ENCODE results near the gene SPRED1. TPM values are rescaled to one million over a fixed set of nuclear protein-coding genes. Genes with fewer than 3 reads are reported as not detected.

SPRED1 gene
- total RNA-seq, 2 experiments from 2014 or later, result 7.5 to 21.1 TPM

DNA sequence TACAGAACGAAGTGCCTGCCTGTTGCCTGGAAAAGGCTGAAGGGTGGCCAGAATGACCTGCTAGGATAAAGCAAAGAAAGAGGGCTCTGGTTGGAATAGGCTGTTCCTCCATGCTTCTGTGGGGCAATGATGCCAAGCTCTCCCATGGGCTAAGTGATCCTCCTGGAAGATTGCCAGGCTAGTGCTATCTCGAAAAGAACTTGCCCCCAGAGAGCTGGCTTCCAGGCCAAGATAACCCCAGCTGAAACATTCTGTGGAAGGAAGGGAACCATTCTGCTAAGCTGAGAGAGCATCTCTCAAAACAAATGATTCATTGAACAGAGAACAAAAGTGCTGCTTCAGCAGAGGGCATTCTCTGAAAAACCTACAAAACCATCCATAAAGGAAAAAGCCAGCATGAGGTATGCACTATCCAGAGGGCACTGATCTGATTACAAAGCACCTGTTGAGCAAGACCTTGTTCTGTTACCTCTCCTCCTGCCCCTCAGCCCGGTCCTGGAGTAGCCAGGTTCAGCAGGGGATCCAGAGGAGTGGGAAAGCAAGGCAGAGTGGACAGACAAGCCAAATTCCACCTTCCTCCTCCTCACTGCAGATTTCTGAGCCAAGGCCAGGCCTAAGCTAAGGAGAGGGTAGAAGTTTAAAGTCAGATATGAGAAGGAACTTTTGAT, 31.9 kb upstream of the SPRED1 start:
- peaks cover 16% of the 10 kb centered on the region for H3K4me1 ChIP-seq (ENCODE audit: insufficient read depth, low read length, poor library complexity, severe bottlenecking)
- no TSS peak for BruUV-seq (replicated peaks)
- no peak for DNase-seq (ENCODE audit: low spot score)

DNA sequence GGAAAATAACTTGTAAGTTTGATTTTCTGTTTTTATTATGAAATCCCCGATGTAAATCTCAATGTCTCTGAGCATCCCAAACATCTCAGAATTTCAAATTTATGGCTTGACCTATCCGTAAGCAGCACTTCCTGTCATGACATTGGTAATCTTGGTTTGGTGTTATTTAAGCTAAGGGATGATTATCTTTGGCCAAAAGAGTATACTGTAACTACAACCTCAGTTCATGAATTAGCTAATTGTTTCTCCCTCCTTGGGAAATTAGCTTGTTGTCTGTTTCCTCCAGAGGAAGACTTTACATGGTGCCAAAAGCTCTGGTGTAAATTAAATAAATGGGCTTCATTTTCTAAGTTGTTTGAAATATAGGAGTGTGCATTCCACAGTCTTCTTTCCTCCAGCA, 28.1 kb upstream of the SPRED1 start:
- no peaks in the 10 kb centered on the region for H3K36me3 ChIP-seq (ENCODE audit: insufficient read depth, low read length)
- H4K20me1 ChIP-seq (ENCODE audit: insufficient read depth, low read length), result no peaks in the 10 kb centered on the region
- H3K4me1 ChIP-seq (ENCODE audit: insufficient read depth, low read length, poor library complexity, severe bottlenecking), result peaks cover 6% of the 10 kb centered on the region
- CTCF ChIA-PET (ENCODE audit: unreplicated experiment), result no interaction called here
- POLR2A ChIA-PET, result interaction anchor here (0.6 to 1.6 kb wide), 7 partner anchors 9 to 204 kb away, joined by 3 to 5 read pairs (median 3); no protein-coding TSS in a partner anchor
- H2AFZ ChIP-seq (ENCODE audit: low read length), result no peak overlapping the region
- DNase-seq (ENCODE audit: low spot score), result no peak
- H3K4me2 ChIP-seq (ENCODE audit: low read length), result no peak overlapping the region
- intact Hi-C loops (cut with micrococcal nuclease; ENCODE audit: unreplicated experiment), result no loop called here
- no TSS peak for BruUV-seq (replicated peaks)
- no peak overlapping the region for H3K4me3 ChIP-seq (ENCODE audit: low read depth, low read length, poor library complexity, severe bottlenecking)
- no peaks in the 10 kb centered on the region for H3K79me2 ChIP-seq (ENCODE audit: insufficient read depth, low read depth, low read length)
- no peaks in the 10 kb centered on the region for H3K9me3 ChIP-seq (ENCODE audit: low read length)
- no peaks in the 10 kb centered on the region for H3K9me2 ChIP-seq (ENCODE audit: insufficient read depth, low read length)
- no peak for TF ChIP-seq EZH2phosphoT487 (IDR thresholded peaks at IDR 0.05; ENCODE audit: borderline replicate concordance, low read depth, low read length)
- TF ChIP-seq, protein P1, sequence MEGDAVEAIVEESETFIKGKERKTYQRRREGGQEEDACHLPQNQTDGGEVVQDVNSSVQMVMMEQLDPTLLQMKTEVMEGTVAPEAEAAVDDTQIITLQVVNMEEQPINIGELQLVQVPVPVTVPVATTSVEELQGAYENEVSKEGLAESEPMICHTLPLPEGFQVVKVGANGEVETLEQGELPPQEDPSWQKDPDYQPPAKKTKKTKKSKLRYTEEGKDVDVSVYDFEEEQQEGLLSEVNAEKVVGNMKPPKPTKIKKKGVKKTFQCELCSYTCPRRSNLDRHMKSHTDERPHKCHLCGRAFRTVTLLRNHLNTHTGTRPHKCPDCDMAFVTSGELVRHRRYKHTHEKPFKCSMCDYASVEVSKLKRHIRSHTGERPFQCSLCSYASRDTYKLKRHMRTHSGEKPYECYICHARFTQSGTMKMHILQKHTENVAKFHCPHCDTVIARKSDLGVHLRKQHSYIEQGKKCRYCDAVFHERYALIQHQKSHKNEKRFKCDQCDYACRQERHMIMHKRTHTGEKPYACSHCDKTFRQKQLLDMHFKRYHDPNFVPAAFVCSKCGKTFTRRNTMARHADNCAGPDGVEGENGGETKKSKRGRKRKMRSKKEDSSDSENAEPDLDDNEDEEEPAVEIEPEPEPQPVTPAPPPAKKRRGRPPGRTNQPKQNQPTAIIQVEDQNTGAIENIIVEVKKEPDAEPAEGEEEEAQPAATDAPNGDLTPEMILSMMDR (conservative IDR thresholded peaks at IDR 0.05; ENCODE audit: low read length), result no peak
- no peak overlapping the region for H3K27ac ChIP-seq (ENCODE audit: low read depth, low read length, poor library complexity, severe bottlenecking)

More for the DNA sequence above, 31.9 kb upstream of the SPRED1 start:
- Histone ChIP-seq H4K20me1 (ENCODE audit: insufficient read depth, low read length) (no peaks in the 10 kb centered on the region), H2AFZ (ENCODE audit: low read length) (no peak overlapping the region), H3K4me2 (ENCODE audit: low read length) (no peak overlapping the region), H3K9me2 (ENCODE audit: insufficient read depth, low read length) (no peaks in the 10 kb centered on the region), H3K9me3 (ENCODE audit: low read length) (no peaks in the 10 kb centered on the region), H3K4me3 (ENCODE audit: low read depth, low read length, poor library complexity, severe bottlenecking) (no peak overlapping the region), H3K79me2 (ENCODE audit: insufficient read depth, low read depth, low read length) (no peaks in the 10 kb centered on the region), H3K27ac (ENCODE audit: low read depth, low read length, poor library complexity, severe bottlenecking) (no peak overlapping the region), H3K36me3 (ENCODE audit: insufficient read depth, low read length) (no peaks in the 10 kb centered on the region)
- TF ChIP-seq EZH2phosphoT487 (IDR thresholded peaks at IDR 0.05; ENCODE audit: borderline replicate concordance, low read depth, low read length), result no peak
- TF ChIP-seq, protein P1 (conservative IDR thresholded peaks at IDR 0.05; ENCODE audit: low read length), result no peak
- intact Hi-C loops (cut with micrococcal nuclease; ENCODE audit: unreplicated experiment), result no loop called here
- POLR2A ChIA-PET, result interaction anchor here (0.6 to 0.9 kb wide), 4 partner anchors 135 to 184 kb away, joined by 3 to 4 read pairs (median 3); no protein-coding TSS in a partner anchor
- CTCF ChIA-PET (ENCODE audit: unreplicated experiment), result no interaction called here

DNA sequence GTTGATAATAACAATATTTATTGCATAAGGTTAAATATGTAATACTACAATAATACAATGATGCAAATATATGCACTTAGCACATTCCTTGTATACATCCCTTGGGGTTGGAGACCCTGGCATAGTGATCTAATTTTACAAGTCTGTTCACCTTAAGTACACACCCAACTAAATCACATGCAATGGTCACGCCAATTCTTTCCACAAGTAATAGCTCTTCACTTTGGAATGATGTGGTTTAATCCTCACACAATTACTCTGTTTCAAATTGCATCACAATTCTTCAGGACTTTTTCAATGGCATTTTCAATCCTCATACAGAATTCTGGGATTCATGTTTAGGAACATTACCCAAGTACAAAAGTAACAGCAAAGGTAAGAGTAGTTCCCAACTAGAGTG, 27.3 kb upstream of the SPRED1 start:
- Histone ChIP-seq H4K20me1 (ENCODE audit: insufficient read depth, low read length) (no peaks in the 10 kb centered on the region), H3K36me3 (ENCODE audit: insufficient read depth, low read length) (no peaks in the 10 kb centered on the region), H3K79me2 (ENCODE audit: insufficient read depth, low read depth, low read length) (no peaks in the 10 kb centered on the region), H3K4me2 (ENCODE audit: low read length) (no peak overlapping the region), H3K4me3 (ENCODE audit: low read depth, low read length, poor library complexity, severe bottlenecking) (no peak overlapping the region), H2AFZ (ENCODE audit: low read length) (no peak overlapping the region), H3K9me2 (ENCODE audit: insufficient read depth, low read length) (no peaks in the 10 kb centered on the region), H3K4me1 (ENCODE audit: insufficient read depth, low read length, poor library complexity, severe bottlenecking) (peaks cover 11% of the 10 kb centered on the region), H3K9me3 (ENCODE audit: low read length) (no peaks in the 10 kb centered on the region), H3K27ac (ENCODE audit: low read depth, low read length, poor library complexity, severe bottlenecking) (no peak overlapping the region)
- POLR2A ChIA-PET, result interaction anchor here (0.9 to 1.6 kb wide), 3 partner anchors 9 to 17 kb away, joined by 3 to 5 read pairs (median 4); no protein-coding TSS in a partner anchor
- CTCF ChIA-PET (ENCODE audit: unreplicated experiment), result no interaction called here
- no peak for DNase-seq (ENCODE audit: low spot score)
- intact Hi-C loops (cut with micrococcal nuclease; ENCODE audit: unreplicated experiment), result no loop called here
- TF ChIP-seq, protein P1 (conservative IDR thresholded peaks at IDR 0.05; ENCODE audit: low read length), result no peak
- TF ChIP-seq EZH2phosphoT487 (IDR thresholded peaks at IDR 0.05; ENCODE audit: borderline replicate concordance, low read depth, low read length), result no peak
- BruUV-seq (replicated peaks), result no TSS peak

Measured in OCI-LY7 (cell line).